SK-MEL-5 (cell line): ENCODE results near the gene SEC16A. TPM values are rescaled to one million over a fixed set of nuclear protein-coding genes. Genes with fewer than 3 reads are reported as not detected.

Experiments
- DNase-seq: peaks from one replicate; pipeline ENCODE4 v3.0.0-alpha.2; 2016; ENCODE audit warnings: low read depth, low spot score
- in situ Hi-C: cut with HindIII; loops from 2 replicates; pipeline ENCODE4 v1.10.0; 2016; ENCODE audit warnings: low sequenced_read_pairs, high pct_unique_total_duplicates, low pct_unique_long_range_greater_than_20kb
- total RNA-seq: library from RNA; depleted of rRNA; stranded (reverse); fragments of >200 nt; shearing (Covaris generic); gene quantifications from 2 replicates; pipeline ENCODE4 v1.2.3, GENCODE V29; 2014

The SEC16A gene
- total RNA-seq, 1 experiment from 2014 or later: 16.4 TPM

GRCh38 chr9:136522314-136523237, 39.7 kb upstream of the SEC16A start:
- in situ Hi-C loops: no loop called here
- no peak for DNase-seq

- in situ Hi-C loops: no loop called here
- no peak for DNase-seq
Observed at GRCh38 chr9:136521537-136521936, 38.7 kb upstream of the SEC16A start.

- in situ Hi-C loops: no loop called here
- DNase-seq: no peak
Observed at GRCh38 chr9:136520053-136520540, 37.3 kb upstream of the SEC16A start.

GRCh38 chr9:136519263-136520052, 36.6 kb upstream of the SEC16A start:
- no peak for DNase-seq
- in situ Hi-C loops: no loop called here

- no peak for DNase-seq
- in situ Hi-C loops: no loop called here
Observed at GRCh38 chr9:136518623-136519022, 35.8 kb upstream of the SEC16A start.

- in situ Hi-C loops: no loop called here
- DNase-seq: no peak
Observed at GRCh38 chr9:136517950-136518349, 35.1 kb upstream of the SEC16A start.

GRCh38 chr9:136517012-136517743, 34.3 kb upstream of the SEC16A start:
- no peak for DNase-seq
- in situ Hi-C loops: no loop called here

GRCh38 chr9:136516191-136516654, 33.4 kb upstream of the SEC16A start:
- DNase-seq: no peak
- in situ Hi-C loops: no loop called here

GRCh38 chr9:136515276-136515675, 32.4 kb upstream of the SEC16A start:
- in situ Hi-C loops: no loop called here

GRCh38 chr9:136514022-136514714, 31.3 kb upstream of the SEC16A start:
- DNase-seq: no peak
- in situ Hi-C loops: no loop called here

More at GRCh38 chr9:136515276-136515675, 32.4 kb upstream of the SEC16A start:
- DNase-seq: no peak

GRCh38 chr9:136513191-136513590, 30.4 kb upstream of the SEC16A start:
- in situ Hi-C loops: no loop called here
- no peak for DNase-seq

GRCh38 chr9:136512651-136513071, 29.8 kb upstream of the SEC16A start:
- no peak for DNase-seq
- in situ Hi-C loops: no loop called here

GRCh38 chr9:136511670-136512592, 29.1 kb upstream of the SEC16A start:
- DNase-seq: no peak
- in situ Hi-C loops: no loop called here

GRCh38 chr9:136511144-136511669, 28.4 kb upstream of the SEC16A start:
- in situ Hi-C loops: no loop called here
- no peak for DNase-seq

GRCh38 chr9:136510561-136510960, 27.7 kb upstream of the SEC16A start:
- DNase-seq: no peak
- in situ Hi-C loops: no loop called here

GRCh38 chr9:136509549-136509948, 26.7 kb upstream of the SEC16A start:
- no peak for DNase-seq
- in situ Hi-C loops: no loop called here
